Central memory CD8-positive, alpha-beta T cell (primary cell): ENCODE results near the gene PDK3.

Experiments used
- ATAC-seq: fragments of 150-1000 bp; cut with Tn5 transposase; replicated peaks from 2 replicates; pipeline ENCODE4 v1.10.0; 2022; ENCODE audit warnings: mild to moderate bottlenecking, moderate FRiP score, moderate number of reproducible peaks; ENCODE audit not compliant: poor library complexity, severe bottlenecking; ENCODE audit errors: extremely low read depth
- DNase-seq, 2 donors: peaks; one replicate each; pipeline ENCODE4 v3.0.0; 2021; ENCODE audit warnings: low spot score in 2 of 2
- H3K27ac Mint-ChIP-seq: one replicate; pipeline ENCODE4 v1.8.0; 2022; ENCODE audit warnings: low read depth, mild to moderate bottlenecking, moderate library complexity, mixed read lengths
- H3K27me3 Mint-ChIP-seq: one replicate; pipeline ENCODE4 v1.8.0; 2022; ENCODE audit warnings: mixed read lengths
- H3K36me3 Mint-ChIP-seq: one replicate; pipeline ENCODE4 v1.8.0; 2022; ENCODE audit warnings: mild to moderate bottlenecking, moderate library complexity, mixed read lengths; ENCODE audit not compliant: insufficient read depth
- H3K4me1 Mint-ChIP-seq: one replicate; pipeline ENCODE4 v1.8.0; 2022; ENCODE audit warnings: mixed read lengths
- H3K4me3 Mint-ChIP-seq: one replicate; pipeline ENCODE4 v1.8.0; 2022; ENCODE audit warnings: mild to moderate bottlenecking, moderate library complexity, mixed read lengths
- H3K9me3 Mint-ChIP-seq: one replicate; pipeline ENCODE4 v1.8.0; 2022; ENCODE audit warnings: mixed read lengths

Gene PDK3

DNA sequence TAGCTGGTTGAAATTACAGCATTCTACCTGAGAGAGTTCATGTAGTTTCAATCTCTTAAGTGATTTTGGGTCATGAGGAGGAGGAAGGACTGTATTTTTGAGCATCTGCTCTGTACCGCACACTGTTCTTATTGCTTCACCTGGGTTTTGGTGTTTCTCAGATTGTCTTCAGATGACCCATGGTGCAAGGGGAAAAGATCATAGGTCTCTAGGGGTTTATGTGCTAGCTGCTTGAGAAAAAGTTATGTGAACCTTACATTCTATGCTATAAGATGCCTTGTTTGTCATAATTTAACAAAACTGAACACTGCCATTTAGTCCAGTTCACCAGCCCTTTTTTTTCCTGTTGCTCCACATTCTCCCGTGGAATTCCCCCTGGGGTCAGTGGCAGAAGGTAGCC, 60.4 kb downstream of the PDK3 start:
- H3K4me1 Mint-ChIP-seq = no peaks in the 10 kb centered on the region
- peaks cover 22% of the 10 kb centered on the region for H3K36me3 Mint-ChIP-seq

DNA sequence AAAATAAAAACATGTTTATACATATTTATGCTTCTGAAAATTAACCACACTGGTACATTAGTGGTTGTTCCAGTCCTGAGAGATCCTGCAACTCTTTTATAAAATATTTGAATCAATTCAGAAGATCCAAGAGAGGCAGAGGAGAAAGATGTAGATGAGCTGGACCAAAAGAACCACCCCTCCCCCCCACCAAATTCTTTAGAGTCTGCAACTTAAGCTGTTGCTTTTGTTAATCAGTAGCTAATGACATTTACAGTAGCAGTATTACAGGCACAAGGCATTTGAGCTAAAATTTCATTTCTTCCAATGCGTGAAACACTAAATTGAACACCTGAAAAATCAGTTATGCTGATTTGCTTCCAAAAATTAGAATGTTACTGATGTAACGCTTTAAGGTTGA, 61.5 kb downstream of the PDK3 start:
- Mint-ChIP-seq H3K27ac (no peak overlapping the region), H3K4me3 (no peak overlapping the region), H3K9me3 (no peaks in the 10 kb centered on the region), H3K27me3 (no peaks in the 10 kb centered on the region), H3K36me3 (peaks cover 28% of the 10 kb centered on the region), H3K4me1 (no peaks in the 10 kb centered on the region)
- ATAC-seq (no peak), DNase-seq (no peak)

More for the DNA sequence above, 60.4 kb downstream of the PDK3 start:
- ATAC-seq = no peak
- Mint-ChIP-seq H3K27ac (no peak overlapping the region), H3K4me3 (no peak overlapping the region), H3K27me3 (no peaks in the 10 kb centered on the region), H3K9me3 (no peaks in the 10 kb centered on the region)
- DNase-seq = no peak

DNA sequence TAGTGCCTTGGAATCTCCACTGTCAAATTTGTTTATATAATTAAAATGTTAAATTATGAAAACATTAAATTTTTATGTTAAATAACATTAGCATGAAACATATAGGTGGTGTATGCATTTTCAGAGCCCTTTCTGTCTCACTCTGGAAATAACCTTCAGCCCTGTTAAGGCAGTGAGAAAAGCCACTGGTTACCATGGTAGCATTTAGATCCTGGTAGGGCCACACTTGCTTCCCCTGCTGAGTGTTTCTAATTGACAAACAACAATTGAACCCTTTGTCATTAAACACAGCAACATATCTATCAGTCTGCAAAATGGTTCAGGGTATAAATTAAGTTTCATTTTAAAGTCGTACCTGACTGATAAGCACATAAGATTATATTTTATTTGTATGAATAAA, 63.5 kb downstream of the PDK3 start:
- H3K9me3 Mint-ChIP-seq = no peaks in the 10 kb centered on the region
- no peak overlapping the region for H3K4me3 Mint-ChIP-seq
- ATAC-seq (no peak), DNase-seq (no peak)
- peaks cover 32% of the 10 kb centered on the region for H3K36me3 Mint-ChIP-seq
- no peak overlapping the region for H3K27ac Mint-ChIP-seq
- H3K27me3 Mint-ChIP-seq = no peaks in the 10 kb centered on the region
- no peaks in the 10 kb centered on the region for H3K4me1 Mint-ChIP-seq

DNA sequence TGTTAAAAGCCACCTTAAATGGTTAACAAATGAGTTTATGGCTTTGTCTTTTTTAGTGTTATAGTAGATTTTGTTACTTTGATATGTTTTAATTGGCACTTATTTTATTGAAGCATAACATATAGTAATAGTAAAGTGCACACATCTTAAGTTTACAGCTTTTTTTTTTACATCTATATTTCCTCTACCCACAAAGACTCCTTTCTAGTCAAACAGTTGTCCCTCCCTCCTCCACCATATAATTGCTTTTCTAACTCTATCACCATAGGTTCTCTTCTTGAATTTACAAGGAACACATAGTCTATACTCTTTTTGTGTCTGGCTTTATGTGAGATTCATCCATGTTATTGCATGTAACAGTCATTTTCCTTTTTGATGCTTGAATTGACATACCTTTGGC, 71.5 kb downstream of the PDK3 start:
- no peaks in the 10 kb centered on the region for H3K27me3 Mint-ChIP-seq
- DNase-seq = no peak
- H3K4me3 Mint-ChIP-seq = no peak overlapping the region
- no peaks in the 10 kb centered on the region for H3K9me3 Mint-ChIP-seq
- H3K4me1 Mint-ChIP-seq = no peaks in the 10 kb centered on the region
- H3K27ac Mint-ChIP-seq = no peak overlapping the region
- no peak for ATAC-seq
- peaks cover 29% of the 10 kb centered on the region for H3K36me3 Mint-ChIP-seq

DNA sequence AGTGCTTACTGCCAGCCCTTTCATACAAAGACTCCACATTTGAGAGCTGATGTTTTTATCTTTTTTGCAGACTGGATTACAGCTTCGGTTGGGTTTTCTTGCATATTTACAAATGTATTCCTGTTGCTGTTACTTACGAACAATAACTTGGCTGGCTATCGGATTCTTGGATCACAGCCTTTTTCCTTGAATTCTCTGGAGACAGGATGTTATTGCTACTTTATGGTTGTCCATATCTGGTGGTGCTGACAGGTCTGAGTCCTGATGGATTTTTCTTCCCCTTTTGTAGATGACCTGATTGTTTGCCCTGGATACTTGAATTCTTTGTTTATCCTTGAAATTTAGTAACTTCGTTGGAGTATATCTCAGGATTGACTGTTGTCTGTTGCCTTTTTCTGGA, 77.7 kb downstream of the PDK3 start:
- Mint-ChIP-seq H3K36me3 (peaks cover 14% of the 10 kb centered on the region), H3K4me1 (no peaks in the 10 kb centered on the region), H3K27ac (no peak overlapping the region), H3K4me3 (no peak overlapping the region), H3K9me3 (no peaks in the 10 kb centered on the region), H3K27me3 (no peaks in the 10 kb centered on the region)
- DNase-seq (no peak), ATAC-seq (no peak)

DNA sequence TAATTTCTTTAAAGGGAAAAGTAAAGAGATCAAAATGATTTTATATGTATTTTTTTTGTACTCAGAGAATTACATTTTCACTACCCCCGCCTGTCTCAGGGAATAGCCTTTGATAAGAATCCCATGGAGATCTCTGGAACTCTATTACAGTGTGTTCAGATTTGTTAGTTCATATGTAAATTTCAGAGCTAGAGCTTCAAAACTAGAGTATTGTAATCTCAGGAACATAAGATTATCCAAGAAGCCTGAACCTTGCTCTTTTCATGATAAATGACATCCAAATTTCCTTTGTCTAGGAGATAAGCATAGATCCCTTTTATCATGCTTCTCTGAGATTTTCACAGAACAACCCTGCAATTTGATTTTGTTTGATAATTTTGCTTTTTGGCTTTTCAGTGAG, 82.9 kb downstream of the PDK3 start:
- Mint-ChIP-seq H3K9me3 (no peaks in the 10 kb centered on the region), H3K27ac (no peak overlapping the region), H3K4me1 (no peaks in the 10 kb centered on the region), H3K27me3 (no peaks in the 10 kb centered on the region), H3K36me3 (peaks cover 5% of the 10 kb centered on the region), H3K4me3 (no peak overlapping the region)
- no peak for ATAC-seq
- no peak for DNase-seq

DNA sequence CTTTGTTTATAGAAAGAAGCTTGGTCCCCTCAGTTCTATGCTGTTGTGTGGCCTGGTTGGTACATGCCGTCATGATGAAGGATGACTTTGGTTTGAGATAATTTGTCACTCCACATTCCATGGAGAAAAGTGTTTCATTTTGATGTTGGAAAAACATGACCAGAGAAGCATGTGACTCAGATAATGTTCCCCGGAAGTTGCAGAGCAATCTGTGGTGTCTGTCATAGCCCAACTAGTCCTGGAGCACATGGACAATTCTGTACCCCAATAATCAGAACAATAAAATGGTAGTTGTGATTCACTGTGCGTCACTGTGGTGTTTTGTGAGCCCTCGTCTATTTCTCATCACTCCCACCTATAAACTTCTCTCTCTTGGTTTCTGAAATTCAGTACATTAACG, 85.1 kb downstream of the PDK3 start:
- no peak overlapping the region for H3K4me3 Mint-ChIP-seq

DNA sequence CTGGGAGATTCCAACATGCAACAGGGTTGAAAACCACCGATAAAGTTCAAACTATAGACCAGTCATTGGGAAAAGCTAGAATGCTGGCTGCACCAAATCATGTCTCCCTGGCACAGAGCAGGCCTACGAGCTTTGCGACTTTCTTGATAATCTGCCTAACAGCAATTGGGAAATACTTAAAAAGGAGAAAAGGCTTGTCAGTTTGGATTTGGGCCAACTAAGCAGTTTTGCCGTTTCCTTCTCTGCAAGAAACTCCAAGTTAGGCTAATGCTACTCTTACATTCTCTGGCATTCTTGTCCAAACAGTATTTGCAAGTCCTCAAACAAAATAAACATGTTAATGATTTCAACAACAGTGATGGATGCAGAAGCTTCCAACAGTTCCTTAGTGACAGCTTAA, 87.9 kb downstream of the PDK3 start:
- ATAC-seq (no peak), DNase-seq (no peak)
- H3K27me3 Mint-ChIP-seq = no peaks in the 10 kb centered on the region
- no peaks in the 10 kb centered on the region for H3K36me3 Mint-ChIP-seq
- H3K9me3 Mint-ChIP-seq = no peaks in the 10 kb centered on the region
- H3K27ac Mint-ChIP-seq = no peak overlapping the region
- no peaks in the 10 kb centered on the region for H3K4me1 Mint-ChIP-seq
- no peak overlapping the region for H3K4me3 Mint-ChIP-seq

More for the DNA sequence above, 85.1 kb downstream of the PDK3 start:
- no peak for DNase-seq
- Mint-ChIP-seq H3K9me3 (no peaks in the 10 kb centered on the region), H3K36me3 (no peaks in the 10 kb centered on the region), H3K27ac (no peak overlapping the region), H3K27me3 (no peaks in the 10 kb centered on the region), H3K4me1 (no peaks in the 10 kb centered on the region)
- no peak for ATAC-seq

DNA sequence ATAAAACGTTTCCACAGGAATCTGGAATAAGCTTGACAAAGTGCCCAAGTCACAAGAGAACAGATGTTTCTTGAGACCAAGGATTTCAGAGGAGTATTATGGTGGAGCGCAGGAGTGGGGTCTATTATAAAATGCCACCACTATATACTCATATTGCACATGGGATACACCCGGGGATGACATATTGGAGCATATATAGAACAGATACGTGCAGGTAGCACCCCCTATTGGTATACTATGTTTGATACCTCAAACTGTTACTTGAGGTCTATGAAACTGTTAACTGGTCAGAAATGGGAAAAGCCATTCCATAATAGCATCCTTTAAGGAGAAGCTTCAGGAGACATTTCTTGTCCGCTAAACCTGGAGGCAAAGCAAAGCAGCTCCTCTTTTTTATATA, 96.0 kb downstream of the PDK3 start:
- no peaks in the 10 kb centered on the region for H3K36me3 Mint-ChIP-seq
- no peaks in the 10 kb centered on the region for H3K9me3 Mint-ChIP-seq
- H3K4me3 Mint-ChIP-seq = no peak overlapping the region
- no peaks in the 10 kb centered on the region for H3K4me1 Mint-ChIP-seq
- peaks cover 12% of the 10 kb centered on the region for H3K27me3 Mint-ChIP-seq
- H3K27ac Mint-ChIP-seq = no peak overlapping the region
- ATAC-seq (no peak), DNase-seq (no peak)

DNA sequence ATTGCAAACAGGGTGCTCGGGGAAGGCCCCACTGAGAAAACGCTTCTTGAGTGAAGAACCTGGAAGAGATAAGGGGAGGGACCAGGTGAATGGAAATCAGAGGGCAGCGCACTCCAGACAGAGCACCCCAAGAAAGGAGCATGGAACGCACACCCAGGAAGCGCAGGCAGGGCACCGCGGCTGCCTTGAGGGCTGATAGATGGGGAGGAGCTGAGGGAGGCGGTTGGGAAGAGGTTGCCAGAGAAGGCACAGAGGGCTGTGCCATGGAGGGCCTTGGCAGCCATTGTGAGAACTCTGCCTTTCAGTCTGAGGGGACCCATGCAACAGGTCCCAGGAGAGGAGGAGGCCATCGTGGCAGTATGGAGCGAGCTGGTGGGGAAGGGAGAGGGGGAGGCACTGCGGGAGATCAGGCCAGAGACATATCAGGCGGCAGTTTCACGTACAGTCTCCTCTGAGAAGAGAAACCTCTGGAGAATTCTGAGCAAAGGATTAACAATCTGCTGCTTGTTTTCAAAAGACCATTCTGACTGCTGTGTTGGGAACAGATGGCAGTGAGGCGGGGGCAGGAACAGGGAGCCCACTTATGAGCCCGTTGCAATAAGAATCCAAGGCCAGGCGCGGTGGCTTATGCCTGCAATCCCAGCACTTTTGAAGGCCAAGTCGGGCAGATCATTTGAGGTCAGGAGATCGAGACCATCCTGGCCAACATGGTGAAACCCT, 98.4 kb downstream of the PDK3 start:
- no peaks in the 10 kb centered on the region for H3K36me3 Mint-ChIP-seq
- H3K4me3 Mint-ChIP-seq = no peak overlapping the region
- peaks cover 12% of the 10 kb centered on the region for H3K27me3 Mint-ChIP-seq
- ATAC-seq = no peak
- no peak overlapping the region for H3K27ac Mint-ChIP-seq
- no peaks in the 10 kb centered on the region for H3K4me1 Mint-ChIP-seq
- H3K9me3 Mint-ChIP-seq = no peaks in the 10 kb centered on the region
- DNase-seq = no peak

DNA sequence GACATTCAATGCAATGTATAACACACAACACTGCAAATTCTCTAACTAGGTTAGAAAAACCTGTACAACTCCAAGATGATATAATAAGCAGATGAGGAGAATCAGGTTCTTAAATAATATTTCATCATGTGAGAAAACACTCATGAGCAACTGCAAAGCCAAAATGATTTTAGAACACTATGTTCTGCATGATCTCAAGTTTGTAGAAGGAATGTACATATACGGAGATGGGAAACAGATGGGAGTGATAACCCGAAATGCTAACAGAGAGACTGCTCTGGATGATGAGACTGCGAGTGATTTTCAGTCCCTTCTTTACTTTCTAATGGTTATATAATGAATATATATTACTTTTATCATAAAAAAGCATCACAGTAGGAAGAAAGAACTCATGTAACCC, 101.2 kb downstream of the PDK3 start:
- Mint-ChIP-seq H3K27me3 (peaks cover 20% of the 10 kb centered on the region), H3K4me1 (no peaks in the 10 kb centered on the region), H3K36me3 (no peaks in the 10 kb centered on the region), H3K4me3 (no peak overlapping the region), H3K27ac (no peak overlapping the region), H3K9me3 (no peaks in the 10 kb centered on the region)
- ATAC-seq (no peak), DNase-seq (no peak)

DNA sequence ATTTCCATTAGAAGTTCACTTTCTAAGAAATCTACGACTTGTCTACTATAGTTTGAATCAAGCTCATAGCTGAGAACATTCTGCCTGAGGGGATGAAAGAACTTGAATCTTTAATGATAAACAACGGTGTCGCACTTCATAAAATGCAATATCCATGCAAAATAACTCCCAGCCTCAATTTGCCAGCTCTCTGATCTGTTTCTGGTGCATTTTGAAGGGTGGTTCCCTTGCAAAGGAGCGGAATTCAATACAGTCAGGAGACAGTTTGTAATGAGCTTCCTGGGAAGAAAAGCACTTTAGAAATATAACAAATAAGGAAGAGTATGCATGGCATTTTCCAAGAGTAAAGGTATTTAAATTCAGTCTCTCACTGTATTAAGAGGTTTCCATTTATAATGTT, 102.1 kb downstream of the PDK3 start:
- no peaks in the 10 kb centered on the region for H3K9me3 Mint-ChIP-seq
- no peak overlapping the region for H3K4me3 Mint-ChIP-seq
- no peak for ATAC-seq
- DNase-seq = no peak
- H3K27me3 Mint-ChIP-seq = peaks cover 20% of the 10 kb centered on the region
- H3K27ac Mint-ChIP-seq = no peak overlapping the region
- H3K4me1 Mint-ChIP-seq = no peaks in the 10 kb centered on the region
- H3K36me3 Mint-ChIP-seq = no peaks in the 10 kb centered on the region

DNA sequence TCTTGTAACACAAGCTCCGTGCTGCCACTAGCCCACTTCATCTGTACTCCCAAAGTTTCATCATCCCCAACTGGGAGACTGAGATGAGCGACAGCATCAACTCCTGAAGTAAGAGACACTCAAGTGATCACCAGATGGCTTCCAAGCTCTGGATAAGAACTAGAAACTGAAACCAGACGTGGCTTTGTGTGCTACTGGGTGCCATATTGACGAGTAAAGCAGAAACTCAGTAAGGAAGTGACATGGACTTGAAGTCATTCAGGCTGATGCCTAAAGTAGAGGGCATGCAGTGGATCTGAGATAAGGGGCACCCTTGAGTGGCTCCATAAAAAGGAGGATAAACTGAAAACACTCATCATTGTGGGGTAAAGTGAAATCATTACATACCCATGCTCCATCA, 109.7 kb downstream of the PDK3 start:
- DNase-seq = no peak
- Mint-ChIP-seq H3K9me3 (no peaks in the 10 kb centered on the region), H3K4me1 (no peaks in the 10 kb centered on the region), H3K27me3 (peaks cover 2% of the 10 kb centered on the region), H3K36me3 (no peaks in the 10 kb centered on the region), H3K27ac (no peak overlapping the region), H3K4me3 (no peak overlapping the region)
- ATAC-seq = no peak

DNA sequence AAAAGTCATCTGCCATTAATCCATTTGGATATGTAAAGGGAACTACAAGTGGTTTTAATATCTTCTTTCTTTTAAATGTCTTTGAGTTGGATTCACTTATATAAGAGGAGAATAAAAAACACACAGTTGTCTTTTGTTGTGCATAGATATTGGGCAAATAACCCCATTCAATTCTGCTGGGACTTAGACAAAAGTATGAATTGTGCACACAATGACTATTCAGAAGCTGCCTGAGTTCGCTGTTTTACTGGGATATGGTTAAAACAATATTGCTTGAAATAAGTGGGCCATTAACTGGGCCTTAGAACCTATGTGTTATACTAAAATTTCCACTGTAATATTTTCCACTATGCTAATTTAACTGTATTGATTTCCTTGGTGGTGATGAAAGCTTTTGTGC, 110.4 kb downstream of the PDK3 start:
- no peaks in the 10 kb centered on the region for H3K27me3 Mint-ChIP-seq
- no peaks in the 10 kb centered on the region for H3K4me1 Mint-ChIP-seq
- no peak for DNase-seq
- H3K36me3 Mint-ChIP-seq = no peaks in the 10 kb centered on the region
- ATAC-seq = no peak
- H3K9me3 Mint-ChIP-seq = no peaks in the 10 kb centered on the region
- H3K27ac Mint-ChIP-seq = no peak overlapping the region
- H3K4me3 Mint-ChIP-seq = no peak overlapping the region
